Suppressor macrophage treated with lipopolysaccharide for 1 hour (primary cell): ENCODE measurements around the gene CDHR2.

Experiments
- DNase-seq, 3 donors: peaks; one replicate each; pipeline ENCODE4 v3.0.0-alpha.2; 2020 to 2022

The CDHR2 gene

GRCh38 chr5:176548967-176549444, at the start of gene CDHR2:
CDHR2 (plus strand) TSS chr5:176549342; CDS start chr5:176565353, 16,011 bp downstream.
- no peak for DNase-seq

GRCh38 chr5:176500511-176500910, 48.6 kb upstream of the CDHR2 start:
- DNase-seq: peak in 1 of 3 donors; percentile 3

- peak in 1 of 3 donors; percentile 3 for DNase-seq
Measured at GRCh38 chr5:176501333-176501732, 47.8 kb upstream of the CDHR2 start.

GRCh38 chr5:176503496-176503895, 45.6 kb upstream of the CDHR2 start:
- DNase-seq: peak in 1 of 3 donors; percentile 6

GRCh38 chr5:176507911-176508310, 41.2 kb upstream of the CDHR2 start:
- DNase-seq: no peak

GRCh38 chr5:176508603-176509002, 40.5 kb upstream of the CDHR2 start:
- no peak for DNase-seq

GRCh38 chr5:176513788-176514187, 35.4 kb upstream of the CDHR2 start:
- DNase-seq: no peak

- peak in 2 of 3 donors; percentile 22 to 24 for DNase-seq
Measured at GRCh38 chr5:176514244-176514950, 34.7 kb upstream of the CDHR2 start.

- no peak for DNase-seq
Measured at GRCh38 chr5:176515396-176515795, 33.7 kb upstream of the CDHR2 start.

- DNase-seq: no peak
Measured at GRCh38 chr5:176517053-176517661, 32.0 kb upstream of the CDHR2 start.

- DNase-seq: no peak
Measured at GRCh38 chr5:176519810-176520720, 29.1 kb upstream of the CDHR2 start.

GRCh38 chr5:176521286-176521685, 27.9 kb upstream of the CDHR2 start:
- no peak for DNase-seq

- no peak for DNase-seq
Measured at GRCh38 chr5:176521699-176522263, 27.4 kb upstream of the CDHR2 start.

- DNase-seq: no peak
Measured at GRCh38 chr5:176524138-176524537, 25.0 kb upstream of the CDHR2 start.

GRCh38 chr5:176524987-176525386, 24.2 kb upstream of the CDHR2 start:
- no peak for DNase-seq

GRCh38 chr5:176525677-176526076, 23.5 kb upstream of the CDHR2 start:
- no peak for DNase-seq

- DNase-seq: no peak
Measured at GRCh38 chr5:176526462-176526861, 22.7 kb upstream of the CDHR2 start.

- no peak for DNase-seq
Measured at GRCh38 chr5:176527246-176528222, 21.6 kb upstream of the CDHR2 start.

GRCh38 chr5:176528301-176528700, 20.8 kb upstream of the CDHR2 start:
- no peak for DNase-seq

- no peak for DNase-seq
Measured at GRCh38 chr5:176528761-176529115, 20.4 kb upstream of the CDHR2 start.

- no peak for DNase-seq
Measured at GRCh38 chr5:176529116-176529740, 19.9 kb upstream of the CDHR2 start.
